CD4-positive, alpha-beta T cell treated with Interferon gamma for 1 hour (primary cell): ENCODE measurements around the gene SCTR.
A peak's percentile ranks its signal among the peaks of the same experiment; 100 is the strongest.

Experiments
- DNase-seq: peaks from one replicate; pipeline ENCODE4 v3.0.0-alpha.2; 2020

Gene SCTR

GRCh38 chr2:119523952-119524694, at the start of gene SCTR:
TSS of gene SCTR (minus strand) at chr2:119524483. CDS start at chr2:119524226, 257 bp downstream.
- no peak for DNase-seq

- no peak for DNase-seq
Measured at GRCh38 chr2:119567292-119567691, 43.0 kb upstream of the SCTR start.

DNA sequence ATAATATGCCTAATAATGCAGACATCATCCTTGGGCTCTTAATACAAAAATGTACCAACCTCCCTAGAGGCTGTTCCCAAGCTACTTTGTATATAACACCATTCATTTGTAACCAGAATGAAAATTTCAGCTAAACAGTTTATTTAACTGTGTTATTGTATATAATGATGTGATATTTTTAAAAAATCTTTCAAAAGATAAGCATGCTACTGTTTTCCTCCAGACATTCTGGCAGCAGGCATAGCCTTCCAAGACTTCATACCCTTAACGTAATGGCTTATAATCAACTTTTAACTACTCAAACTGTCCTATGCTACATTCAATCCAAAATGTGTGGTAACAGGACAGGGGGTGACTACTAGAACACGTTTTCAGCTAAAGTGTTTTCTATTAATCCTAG, 41.2 kb upstream of the SCTR start:
- no peak for DNase-seq

DNA sequence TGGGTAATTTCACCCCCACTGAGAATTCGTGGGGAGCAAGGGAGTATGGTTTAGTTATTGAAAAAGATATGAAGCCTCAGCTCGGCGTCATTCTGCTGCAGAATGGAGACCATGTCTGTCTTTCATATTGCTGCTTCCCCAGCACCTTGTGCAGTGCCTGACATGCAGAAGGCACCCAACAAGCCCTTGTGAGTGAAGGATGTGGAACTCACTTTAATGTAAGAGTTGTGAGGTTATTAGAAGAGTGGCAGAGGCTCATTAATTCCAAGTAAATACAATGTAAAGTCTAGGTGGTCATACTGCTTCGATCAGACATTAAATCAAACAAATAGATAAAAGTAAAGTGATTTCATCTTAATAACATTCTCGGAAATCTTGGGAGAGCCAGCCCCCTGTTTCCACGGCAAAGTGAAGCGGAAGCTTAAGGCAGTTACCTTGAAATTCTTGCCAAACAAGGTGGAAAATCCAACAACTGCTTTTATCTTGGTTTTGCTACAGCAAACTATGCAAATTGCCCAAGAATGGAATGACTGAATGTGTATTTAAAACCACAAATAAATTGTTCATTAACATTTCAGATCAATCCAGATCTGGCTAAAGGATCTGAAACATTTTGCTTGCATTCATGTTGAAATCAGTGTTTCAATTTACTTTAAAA, 29.5 kb upstream of the SCTR start:
- DNase-seq: no peak

DNA sequence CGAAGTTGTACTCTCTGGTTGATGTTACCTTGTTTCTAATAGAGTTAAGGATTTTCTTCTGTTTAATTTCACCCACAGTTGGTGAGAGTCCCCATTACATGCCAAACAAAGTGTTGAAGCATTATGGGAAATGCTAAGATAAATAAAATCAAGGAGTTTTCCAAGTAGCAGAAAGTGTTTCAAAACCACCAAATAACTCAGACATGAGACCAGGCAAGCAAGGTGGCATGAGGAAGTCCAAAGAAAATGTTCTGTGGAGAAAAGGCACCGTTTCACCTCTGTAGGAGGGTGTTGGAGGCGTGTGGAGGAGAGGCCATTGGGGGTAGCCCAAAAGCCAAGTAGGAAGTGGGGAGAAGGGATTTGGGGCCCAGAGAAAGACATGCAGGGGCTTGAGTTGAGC, 28.6 kb upstream of the SCTR start:
- no peak for DNase-seq

- DNase-seq: no peak
Measured at GRCh38 chr2:119550856-119551255, 26.6 kb upstream of the SCTR start.

GRCh38 chr2:119550346-119550745, 26.1 kb upstream of the SCTR start:
- no peak for DNase-seq

DNA sequence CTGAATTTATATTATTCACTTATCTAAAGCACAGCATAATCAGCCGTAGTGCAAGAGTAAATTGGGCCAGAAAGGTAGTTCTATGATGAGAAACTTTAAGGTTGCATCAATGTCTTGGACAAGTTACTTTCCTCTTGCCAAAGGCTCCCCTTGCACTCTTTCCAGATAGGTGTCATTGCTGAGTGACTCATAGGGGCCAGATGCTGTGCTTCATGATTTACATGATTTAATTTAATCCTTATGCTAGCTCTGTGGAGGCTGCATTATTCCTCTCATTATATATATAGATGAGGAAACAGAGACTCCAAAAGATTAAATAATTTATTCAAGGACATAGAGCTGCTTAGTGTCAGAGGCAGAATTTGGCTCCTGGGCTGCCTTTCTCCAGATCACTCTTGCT, 25.0 kb upstream of the SCTR start:
- no peak for DNase-seq

GRCh38 chr2:119548516-119549120, 24.3 kb upstream of the SCTR start:
- no peak for DNase-seq

DNA sequence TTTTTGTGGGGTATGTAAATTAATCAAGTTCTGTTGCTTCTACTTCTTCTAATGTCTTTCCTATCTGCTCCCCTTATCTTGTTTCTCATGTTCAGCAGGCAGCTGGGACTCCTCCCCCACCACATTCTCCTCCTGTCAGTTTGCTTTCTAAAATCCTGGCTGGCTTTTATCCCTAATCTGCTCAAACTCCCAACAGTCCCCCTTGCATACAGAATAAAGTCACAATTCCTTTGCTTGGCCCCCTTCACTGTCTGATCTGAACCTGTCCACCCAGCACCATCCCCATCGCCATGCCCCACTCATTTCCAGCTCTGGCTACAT, 22.1 kb upstream of the SCTR start:
- no peak for DNase-seq

GRCh38 chr2:119545754-119546446, 21.6 kb upstream of the SCTR start:
- DNase-seq: no peak

DNA sequence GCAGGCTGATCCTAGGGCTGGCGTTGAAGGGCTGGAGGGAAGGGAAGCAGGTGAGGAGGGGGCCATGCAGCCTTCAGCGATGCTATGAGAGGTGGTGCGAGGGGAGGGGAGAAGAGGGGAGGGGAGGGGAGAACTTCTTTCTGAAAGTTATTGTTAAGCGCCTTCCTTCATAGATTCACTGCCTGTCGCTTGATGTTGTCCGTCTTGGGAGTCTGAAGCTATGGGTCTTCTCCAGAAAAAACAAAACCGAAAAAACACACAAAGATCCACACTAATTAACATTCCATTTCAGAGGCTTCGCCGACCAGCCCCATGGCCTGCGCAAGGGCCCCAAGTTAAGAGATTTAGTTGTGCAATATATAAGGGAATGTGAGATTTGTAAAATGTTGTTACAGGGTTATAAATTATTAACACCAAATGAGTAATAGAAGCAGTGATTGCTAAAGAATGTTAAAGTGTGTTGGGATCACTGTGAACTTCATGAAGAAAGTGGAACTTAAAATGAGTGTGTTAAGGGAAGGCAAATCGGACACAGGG, 20.7 kb upstream of the SCTR start:
- no peak for DNase-seq

DNA sequence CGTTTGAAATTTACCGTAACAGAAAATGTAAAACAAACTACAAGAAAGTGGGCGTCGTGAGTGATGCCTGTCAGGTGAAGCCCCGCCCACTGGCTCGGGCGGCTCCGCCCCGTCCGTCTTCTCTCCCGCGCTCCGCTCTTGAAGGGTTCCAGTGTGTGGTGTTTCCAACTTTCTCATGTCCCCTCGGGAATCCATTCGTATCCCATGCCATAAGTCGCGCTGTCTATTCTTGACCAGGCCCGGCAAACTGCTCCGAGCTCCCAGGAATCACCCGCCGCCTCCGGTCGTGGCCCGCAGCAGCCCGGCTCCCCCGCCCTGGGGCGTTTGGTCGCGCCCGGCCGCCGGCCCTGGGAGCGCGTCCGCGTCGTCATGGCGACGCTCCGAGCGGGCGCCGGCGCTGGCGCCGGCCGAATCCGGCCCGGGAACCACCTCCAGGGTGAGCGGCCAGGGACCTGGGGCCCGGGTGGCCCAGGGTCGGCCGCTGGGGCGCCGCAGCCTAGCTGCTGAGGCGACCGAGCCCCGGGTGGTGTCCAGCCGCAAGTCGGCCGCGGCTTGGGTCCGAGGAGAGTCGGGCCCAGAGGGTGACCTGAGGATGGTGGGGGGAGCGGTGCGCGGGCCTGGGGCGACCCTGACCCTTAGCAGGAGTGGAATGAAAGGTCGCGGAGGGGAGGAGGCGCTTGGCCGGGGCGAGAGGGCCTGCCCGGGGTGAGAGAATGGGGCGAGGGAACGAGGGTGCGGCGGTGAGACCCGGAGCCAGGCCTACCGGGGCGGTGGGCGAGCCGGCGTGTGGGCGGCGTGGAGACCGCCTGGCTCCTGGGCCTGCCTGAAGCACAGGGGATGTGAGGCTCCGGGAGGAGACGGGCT, 20.0 kb upstream of the SCTR start, which contains the start of gene CFAP221:
Gene CFAP221, plus strand, starts transcription at position 375 of the 864 bp plus-strand sequence. CDS start 1,683 bp downstream, outside the sequence.
- peak; percentile 16 for DNase-seq

DNA sequence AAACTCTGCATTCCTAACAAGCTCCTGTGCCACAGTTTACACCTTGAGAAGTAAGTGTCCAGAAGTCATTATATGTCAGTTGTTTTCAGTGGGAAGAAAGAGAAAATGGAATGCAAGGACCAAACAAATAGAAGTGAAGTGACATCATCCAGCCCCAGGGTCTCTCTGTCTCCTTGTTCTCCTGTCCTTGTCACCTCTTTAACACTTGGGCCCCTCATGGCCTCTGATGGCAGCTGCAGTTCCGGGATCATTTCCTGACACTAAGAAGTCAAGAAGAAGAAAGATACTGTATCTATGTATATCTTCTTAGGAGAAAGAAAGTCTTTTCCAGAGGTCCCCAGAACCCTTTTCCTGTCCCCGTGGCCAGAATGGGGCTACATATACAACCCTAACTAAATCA, 17.2 kb upstream of the SCTR start:
- DNase-seq: no peak

GRCh38 chr2:119537792-119538191, 13.5 kb upstream of the SCTR start:
- DNase-seq: no peak

DNA sequence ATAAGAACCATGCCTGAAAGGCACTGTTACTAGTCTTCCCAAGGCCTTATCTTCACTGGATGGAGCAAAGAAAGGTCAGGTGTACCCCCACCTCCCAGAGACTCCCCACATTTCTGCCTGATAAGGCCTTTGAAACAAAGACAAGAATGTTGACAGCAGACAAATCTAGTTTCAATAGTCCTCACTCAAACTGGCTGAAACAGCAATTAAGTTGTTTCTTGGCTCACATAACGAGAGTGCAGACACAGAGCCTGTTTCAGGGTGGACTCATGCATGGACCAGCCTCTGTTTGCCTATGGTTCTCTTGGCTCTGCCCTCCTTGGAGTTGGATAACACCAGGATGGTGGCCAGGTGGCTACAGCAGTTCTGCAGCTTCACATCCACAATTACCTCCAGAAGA, 12.4 kb upstream of the SCTR start:
- no peak for DNase-seq

DNA sequence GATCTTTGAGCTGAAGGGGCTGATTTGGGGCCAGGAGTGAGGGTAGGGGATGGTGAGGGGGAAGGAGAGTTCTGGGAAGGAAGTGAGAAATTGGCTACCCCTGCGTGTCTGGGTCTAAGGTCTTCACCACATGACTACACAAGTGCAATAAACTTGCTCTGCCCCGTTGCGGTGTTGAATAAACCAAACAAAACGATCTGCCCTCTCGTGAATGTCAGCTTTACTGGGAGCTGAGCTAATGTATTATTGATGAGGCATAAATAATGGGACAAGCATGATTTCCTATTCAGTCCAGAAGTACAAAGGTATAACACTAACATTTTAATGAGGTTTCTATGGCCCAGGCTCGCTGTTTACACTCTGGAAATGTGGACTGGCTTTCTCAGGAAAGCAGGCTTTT, 11.9 kb upstream of the SCTR start:
- DNase-seq: no peak

DNA sequence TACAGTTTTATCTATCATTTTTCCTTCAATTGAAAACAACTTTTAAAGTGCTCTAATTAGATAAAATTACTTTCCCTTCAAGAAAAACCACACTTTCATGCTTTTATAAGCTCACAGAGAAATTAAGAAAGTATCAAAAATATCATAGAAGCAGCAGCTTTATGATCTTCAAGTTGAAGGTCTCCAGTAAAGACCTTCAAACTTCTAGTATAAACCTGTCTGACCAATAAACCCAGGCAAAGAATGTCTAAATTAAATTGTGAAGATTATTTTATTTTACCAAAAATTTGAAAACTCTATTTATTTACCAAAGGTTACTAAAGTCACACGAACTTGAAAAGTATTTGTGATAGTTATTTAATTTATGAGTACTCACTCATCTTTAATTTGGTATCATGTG, 9.3 kb upstream of the SCTR start:
- DNase-seq: no peak

DNA sequence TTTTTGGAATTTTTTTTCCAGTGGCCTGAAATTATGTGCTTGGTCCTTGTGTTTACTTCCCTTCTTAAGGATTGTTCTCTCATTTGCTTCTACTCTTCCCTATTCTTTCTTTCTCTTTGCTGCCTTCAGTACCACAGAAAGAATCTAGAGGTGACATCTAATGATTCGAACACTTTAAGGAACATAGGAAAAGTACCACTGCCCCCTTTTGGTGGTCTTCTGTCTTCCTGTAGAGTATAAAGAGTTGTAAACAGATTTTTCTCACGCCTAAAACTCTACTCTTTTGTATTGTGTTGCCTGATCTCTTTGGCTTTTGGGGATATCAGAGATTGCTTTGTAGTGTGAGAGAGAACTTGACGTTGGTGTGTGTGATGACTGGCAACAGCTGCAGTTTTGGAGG, 7.0 kb upstream of the SCTR start:
- DNase-seq: no peak

DNA sequence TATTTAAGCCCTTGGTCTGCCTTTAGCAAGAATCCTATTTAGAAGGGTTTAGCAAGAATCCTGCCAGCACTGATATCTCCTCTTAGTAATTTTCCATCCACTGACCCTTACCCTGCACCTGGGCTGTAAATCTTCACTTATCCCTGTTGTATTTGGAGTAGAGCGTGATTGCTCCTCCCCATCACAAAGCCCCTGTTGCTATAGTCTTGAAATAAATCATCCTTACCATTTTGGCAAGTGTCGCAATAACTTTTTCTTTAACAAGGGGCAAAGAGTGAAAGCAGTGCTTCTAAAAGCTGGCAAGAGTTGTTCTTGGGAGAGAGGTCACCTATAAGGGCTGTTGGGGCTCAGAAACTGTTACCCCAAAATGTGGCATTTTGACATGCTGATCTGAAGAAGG, 3.7 kb upstream of the SCTR start:
- DNase-seq: no peak

GRCh38 chr2:119525614-119526013, 1.3 kb upstream of the SCTR start:
- DNase-seq: no peak

DNA sequence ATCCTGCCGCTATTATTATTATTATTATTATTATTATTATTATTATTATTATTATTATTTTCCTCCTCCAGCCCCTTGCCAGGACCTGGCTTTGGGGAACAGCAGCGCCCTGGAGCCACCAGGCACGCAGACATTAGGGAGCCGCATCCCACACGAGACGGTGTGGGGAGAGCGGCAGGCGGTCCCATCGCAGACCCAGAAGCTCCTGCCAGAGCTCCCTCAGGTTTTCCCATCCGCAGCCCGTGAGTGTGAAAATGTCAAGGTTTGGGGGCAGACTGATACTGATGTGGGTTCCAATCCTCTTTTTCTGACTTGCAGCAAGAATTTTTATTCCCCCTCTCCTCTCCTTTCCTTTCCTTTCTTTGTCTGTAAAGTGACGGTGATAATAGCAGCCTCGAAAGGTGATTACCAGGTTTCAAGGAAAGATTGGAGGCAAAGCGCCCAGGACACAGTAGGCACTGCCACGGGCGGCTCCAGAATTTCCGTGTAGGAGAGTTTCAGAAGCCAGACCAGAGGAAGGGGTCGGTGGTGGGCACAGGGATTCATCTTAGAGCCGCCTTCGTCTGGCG, 816 bp downstream of the SCTR start:
- no peak for DNase-seq
